HUES6 (cell line): ENCODE results near the gene LMF1.
A peak's percentile ranks its signal among the peaks of the same experiment; 100 is the strongest.

Experiments used
- H3K27ac ChIP-seq: 2 replicates; pipeline ENCODE4 v1.7.0; 2013; ENCODE audit warnings: low read depth, mild to moderate bottlenecking, low read length, inconsistent platforms
- H3K27me3 ChIP-seq: 2 replicates; pipeline ENCODE4 v1.6.1; 2013; ENCODE audit warnings: low read length; ENCODE audit not compliant: control insufficient read depth, insufficient read depth
- H3K36me3 ChIP-seq: 2 replicates; pipeline ENCODE4 v1.6.1; 2013; ENCODE audit warnings: low read length; ENCODE audit not compliant: control insufficient read depth, insufficient read depth
- H3K4me1 ChIP-seq: 2 replicates; pipeline ENCODE4 v1.6.1; 2013; ENCODE audit warnings: low read length; ENCODE audit not compliant: control insufficient read depth, insufficient read depth
- H3K4me3 ChIP-seq: 2 replicates; pipeline ENCODE4 v1.5.1; 2013; ENCODE audit warnings: low read depth, low read length
- H3K9ac ChIP-seq: one replicate; pipeline ENCODE4 v1.6.1; 2013; ENCODE audit warnings: mild to moderate bottlenecking, low read length
- H3K9me3 ChIP-seq: 2 replicates; pipeline ENCODE4 v1.6.1; 2013; ENCODE audit warnings: low read depth, low read length; ENCODE audit not compliant: control insufficient read depth, insufficient read depth

LMF1 gene

GRCh38 chr16:813204-813915, 157.4 kb downstream of the LMF1 start:
- Histone ChIP-seq H3K36me3 (no peaks in the 10 kb centered on the region), H3K27ac (no peak overlapping the region), H3K4me1 (peaks cover 10% of the 10 kb centered on the region), H3K27me3 (peaks cover 7% of the 10 kb centered on the region; the same call in 1 of the 2 replicates), H3K9ac (no peak overlapping the region), H3K9me3 (no peaks in the 10 kb centered on the region), H3K4me3 (peak overlapping the region; percentile 49)

- Histone ChIP-seq H3K9ac (peak overlapping the region; percentile 87), H3K9me3 (no peaks in the 10 kb centered on the region), H3K4me1 (peaks cover 6% of the 10 kb centered on the region; the same call in 1 of the 2 replicates), H3K36me3 (no peaks in the 10 kb centered on the region), H3K27ac (no peak overlapping the region), H3K4me3 (peak overlapping the region; percentile 94), H3K27me3 (peaks cover 25% of the 10 kb centered on the region)
Observed at GRCh38 chr16:808085-808386, 162.7 kb downstream of the LMF1 start.

- Histone ChIP-seq H3K4me1 (peaks cover 6% of the 10 kb centered on the region; the same call in 1 of the 2 replicates), H3K27ac (peak overlapping the region; percentile 22; the same call in 1 of the 2 replicates), H3K9ac (peak overlapping the region; percentile 87), H3K9me3 (no peaks in the 10 kb centered on the region), H3K36me3 (no peaks in the 10 kb centered on the region), H3K27me3 (peaks cover 27% of the 10 kb centered on the region), H3K4me3 (peak overlapping the region; percentile 94)
Observed at GRCh38 chr16:807347-808084, 163.3 kb downstream of the LMF1 start.

- no peak overlapping the region for H3K27ac ChIP-seq
- peaks cover 14% of the 10 kb centered on the region for H3K4me1 ChIP-seq
- peaks cover 47% of the 10 kb centered on the region for H3K27me3 ChIP-seq
- H3K4me3 ChIP-seq: no peak overlapping the region
- H3K36me3 ChIP-seq: no peaks in the 10 kb centered on the region
- H3K9me3 ChIP-seq: no peaks in the 10 kb centered on the region
- no peak overlapping the region for H3K9ac ChIP-seq
Observed at GRCh38 chr16:805474-805873, 165.3 kb downstream of the LMF1 start.

- Histone ChIP-seq H3K36me3 (no peaks in the 10 kb centered on the region), H3K27ac (no peak overlapping the region), H3K4me3 (no peak overlapping the region), H3K9ac (no peak overlapping the region), H3K9me3 (no peaks in the 10 kb centered on the region), H3K4me1 (peaks cover 14% of the 10 kb centered on the region), H3K27me3 (peaks cover 56% of the 10 kb centered on the region)
Observed at GRCh38 chr16:804193-805048, 166.4 kb downstream of the LMF1 start.

GRCh38 chr16:803754-804080, 167.1 kb downstream of the LMF1 start:
- peaks cover 58% of the 10 kb centered on the region for H3K27me3 ChIP-seq
- no peak overlapping the region for H3K27ac ChIP-seq
- no peaks in the 10 kb centered on the region for H3K9me3 ChIP-seq
- H3K4me3 ChIP-seq: no peak overlapping the region
- H3K36me3 ChIP-seq: no peaks in the 10 kb centered on the region; the same call in 1 of the 2 replicates
- H3K4me1 ChIP-seq: peaks cover 13% of the 10 kb centered on the region
- H3K9ac ChIP-seq: no peak overlapping the region
